HEK293T (cell line): ENCODE results near the gene POLR2C.
A peak's percentile ranks its signal among the peaks of the same experiment; 100 is the strongest.

Experiments used
- CTCF ChIA-PET: fragments of 350-600 bp; formaldehyde crosslinking; extraction: SDS; loops from one replicate; lab custom pipeline; 2021; ENCODE audit warnings: antibody characterized with exemption, inconsistent platforms; lab: Yijun Ruan, JAX
- POLR2A ChIA-PET: fragments of 350-600 bp; formaldehyde crosslinking; extraction: SDS; loops from one replicate; lab custom pipeline; 2020; ENCODE audit warnings: antibody characterized with exemption, inconsistent platforms; lab: Yijun Ruan, JAX
- DNase-seq: peaks from one replicate; pipeline ENCODE4 v3.0.0; 2012; ENCODE audit warnings: mixed read lengths; ENCODE audit errors: extremely low spot score
- ARNT ChIP-seq: fragments of 450-650 bp; IDR thresholded peaks from 2 replicates; pipeline ENCODE4 v1.6.1; 2017; ENCODE audit warnings: mild to moderate bottlenecking
- BHLHE40 ChIP-seq: fragments of 450-650 bp; IDR thresholded peaks from 2 replicates; pipeline ENCODE4 v1.6.1; 2016; ENCODE audit warnings: mild to moderate bottlenecking, moderate library complexity, borderline replicate concordance
- CTBP1 ChIP-seq: fragments of 450-650 bp; IDR thresholded peaks from 2 replicates; pipeline ENCODE4 v1.6.1; 2016; ENCODE audit warnings: borderline replicate concordance
- ELF4 ChIP-seq: fragments of 450-650 bp; IDR thresholded peaks from 2 replicates; pipeline ENCODE4 v1.6.1; 2017; ENCODE audit warnings: antibody characterized with exemption
- FOXA1 ChIP-seq: fragments of 450-650 bp; IDR thresholded peaks from 2 replicates; pipeline ENCODE4 v1.6.1; 2016; ENCODE audit warnings: mild to moderate bottlenecking
- FOXK2 ChIP-seq: fragments of 450-650 bp; IDR thresholded peaks from 2 replicates; pipeline ENCODE4 v1.6.1; 2016; ENCODE audit warnings: mild to moderate bottlenecking
- FOXM1 ChIP-seq: fragments of 450-650 bp; IDR thresholded peaks from 2 replicates; pipeline ENCODE4 v1.6.1; 2017; ENCODE audit warnings: mild to moderate bottlenecking, borderline replicate concordance
- HDGF ChIP-seq: fragments of 450-650 bp; IDR thresholded peaks from 2 replicates; pipeline ENCODE4 v1.6.1; 2017; ENCODE audit warnings: antibody characterized with exemption, borderline replicate concordance
- L3MBTL2 ChIP-seq: fragments of 450-650 bp; conservative IDR thresholded peaks from 2 replicates; pipeline ENCODE4 v1.6.1; 2016; ENCODE audit warnings: mild to moderate bottlenecking
- LEF1 ChIP-seq: fragments of 450-650 bp; IDR thresholded peaks from 2 replicates; pipeline ENCODE4 v1.6.1; 2017; ENCODE audit warnings: mild to moderate bottlenecking, borderline replicate concordance
- NFRKB ChIP-seq: fragments of 450-650 bp; IDR thresholded peaks from 2 replicates; pipeline ENCODE4 v1.6.1; 2016; ENCODE audit warnings: mild to moderate bottlenecking, moderate library complexity
- PKNOX1 ChIP-seq: fragments of 450-650 bp; IDR thresholded peaks from 2 replicates; pipeline ENCODE4 v1.6.1; 2016
- SP1 ChIP-seq: fragments of 450-650 bp; IDR thresholded peaks from 2 replicates; pipeline ENCODE4 v1.6.1; 2017
- SUZ12 ChIP-seq: fragments of 450-650 bp; IDR thresholded peaks from 2 replicates; pipeline ENCODE4 v1.6.1; 2016; ENCODE audit warnings: mild to moderate bottlenecking
- TARDBP ChIP-seq: fragments of 450-650 bp; IDR thresholded peaks from 2 replicates; pipeline ENCODE4 v1.6.1; 2016
- ZNF384 ChIP-seq: fragments of 450-650 bp; IDR thresholded peaks from 2 replicates; pipeline ENCODE4 v1.6.1; 2016

The POLR2C gene

GRCh38 chr16:57444711-57445110, 17.8 kb upstream of the POLR2C start:
- CTCF ChIA-PET: interaction anchor here (1.3 kb wide), 1 partner anchor 18 kb away, joined by 5 read pairs; the partner anchor contains the start of gene POLR2C
- TF ChIP-seq SP1 (no peak), BHLHE40 (no peak), TARDBP (no peak), LEF1 (no peak), FOXK2 (no peak), ARNT (no peak), L3MBTL2 (no peak), ELF4 (no peak), CTBP1 (no peak), FOXM1 (no peak), HDGF (no peak), ZNF384 (no peak), PKNOX1 (no peak)
- no peak for DNase-seq
- POLR2A ChIA-PET: no interaction called here

GRCh38 chr16:57445510-57445909, 17.0 kb upstream of the POLR2C start:
- POLR2A ChIA-PET: no interaction called here
- TF ChIP-seq BHLHE40 (no peak), FOXA1 (no peak), SUZ12 (no peak), LEF1 (no peak), L3MBTL2 (no peak), SP1 (no peak), HDGF (no peak), TARDBP (no peak), FOXK2 (no peak), PKNOX1 (no peak), NFRKB (no peak), CTBP1 (no peak), ARNT (no peak), ZNF384 (no peak), FOXM1 (no peak), ELF4 (no peak)
- CTCF ChIA-PET: interaction anchor here (0.7 kb wide), 1 partner anchor 278 kb away, joined by 6 read pairs; no protein-coding TSS in a partner anchor
- no peak for DNase-seq

GRCh38 chr16:57446531-57447185, 15.8 kb upstream of the POLR2C start:
- TF ChIP-seq ELF4 (no peak), PKNOX1 (0 out of 2 replicates have a peak, but pooled peaks have one; percentile 21)
- peak; percentile 43 for DNase-seq
- POLR2A ChIA-PET: interaction anchor here (0.7 to 2.2 kb wide), 27 partner anchors 8 to 364 kb away, joined by 3 to 27 read pairs (median 4); partner anchors contain the start of genes CCDC102A, DOK4 and POLR2C
- CTCF ChIA-PET: interaction anchor here (0.6 to 1.4 kb wide), 3 partner anchors 14 to 30 kb away, joined by 3 to 10 read pairs (median 5); partner anchors contain the start of gene POLR2C

- ChIA-PET POLR2A (interaction anchor here (0.5 to 2.2 kb wide), 26 partner anchors 8 to 147 kb away, joined by 3 to 27 read pairs (median 4); partner anchors contain the start of genes CCDC102A, DOK4 and POLR2C), CTCF (interaction anchor here (1.0 to 1.4 kb wide), 2 partner anchors 13 to 15 kb away, joined by 3 to 10 read pairs; partner anchors contain the start of gene POLR2C)
- DNase-seq: peak; percentile 95
- TF ChIP-seq NFRKB (peak; percentile 88), BHLHE40 (no peak), TARDBP (no peak), ELF4 (peak; percentile 82; the same call in 1 of the 2 replicates), PKNOX1 (no peak), FOXA1 (no peak), L3MBTL2 (peak; percentile 24; the same call in 1 of the 2 replicates), SP1 (peak; percentile 28; the same call in 1 of the 2 replicates)
Observed at GRCh38 chr16:57447186-57447962, 15.1 kb upstream of the POLR2C start, which contains the start of the genes CIAPIN1 and COQ9. Gene CIAPIN1, minus strand, starts transcription at chr16:57447385. Its CDS starts 6,457 bp downstream, at chr16:57440928. Gene COQ9, plus strand, starts transcription at chr16:57447479. Its CDS starts 27 bp downstream, at chr16:57447506.

GRCh38 chr16:57452021-57452420, 10.5 kb upstream of the POLR2C start:
- ChIA-PET POLR2A (no interaction called here), CTCF (no interaction called here)
- DNase-seq: no peak
- TF ChIP-seq SP1 (no peak), LEF1 (no peak), BHLHE40 (no peak), TARDBP (no peak), ARNT (no peak), FOXA1 (no peak), L3MBTL2 (no peak), SUZ12 (no peak), FOXK2 (no peak), HDGF (no peak), FOXM1 (no peak), CTBP1 (no peak), NFRKB (no peak), ZNF384 (no peak), ELF4 (no peak), PKNOX1 (no peak)
